Measurements from ENCODE around the gene PRR33.

Gene PRR33

GRCh38 chr11:1892558-1892957, 863 bp upstream of the PRR33 start:
- no peak overlapping the region for H3K4me3 ChIP-seq (ENCODE audit: low read depth, low read length)
- no peak for DNase-seq

GRCh38 chr11:1892116-1892515, 421 bp upstream of the PRR33 start:
- Histone ChIP-seq H3K27me3 (ENCODE audit: insufficient read depth, low read depth, severe bottlenecking) (peaks cover 79% of the 10 kb centered on the region), H3K9me3 (ENCODE audit: severe bottlenecking) (no peaks in the 10 kb centered on the region), H3K36me3 (no peaks in the 10 kb centered on the region), H3K27ac (no peak overlapping the region), H3K4me3 (ENCODE audit: low read depth, low read length) (no peak overlapping the region)
- no peak for TF ChIP-seq CTCF (IDR thresholded peaks at IDR 0.05; ENCODE audit: low read depth, low read length)
- DNase-seq, result no peak

More at GRCh38 chr11:1892558-1892957, 863 bp upstream of the PRR33 start:
- no peaks in the 10 kb centered on the region for H3K36me3 ChIP-seq
- H3K9me3 ChIP-seq (ENCODE audit: severe bottlenecking), result no peaks in the 10 kb centered on the region
- peaks cover 79% of the 10 kb centered on the region for H3K27me3 ChIP-seq (ENCODE audit: insufficient read depth, low read depth, severe bottlenecking)
- no peak overlapping the region for H3K27ac ChIP-seq
- TF ChIP-seq CTCF (IDR thresholded peaks at IDR 0.05; ENCODE audit: low read depth, low read length), result no peak

GRCh38 chr11:1890856-1891830, 552 bp downstream of the PRR33 start:
- no peak overlapping the region for H3K4me3 ChIP-seq (ENCODE audit: low read depth, low read length)
- no peaks in the 10 kb centered on the region for H3K36me3 ChIP-seq
- no peak for DNase-seq
- H3K27me3 ChIP-seq (ENCODE audit: insufficient read depth, low read depth, severe bottlenecking), result peaks cover 74% of the 10 kb centered on the region
- no peak overlapping the region for H3K27ac ChIP-seq
- no peaks in the 10 kb centered on the region for H3K9me3 ChIP-seq (ENCODE audit: severe bottlenecking)
- no peak for TF ChIP-seq CTCF (IDR thresholded peaks at IDR 0.05; ENCODE audit: low read depth, low read length)

GRCh38 chr11:1889941-1890855, 1.5 kb downstream of the PRR33 start:
- Histone ChIP-seq H3K9me3 (ENCODE audit: severe bottlenecking) (no peaks in the 10 kb centered on the region), H3K4me3 (ENCODE audit: low read depth, low read length) (no peak overlapping the region), H3K27me3 (ENCODE audit: insufficient read depth, low read depth, severe bottlenecking) (peaks cover 74% of the 10 kb centered on the region), H3K27ac (no peak overlapping the region), H3K36me3 (no peaks in the 10 kb centered on the region)
- TF ChIP-seq CTCF (IDR thresholded peaks at IDR 0.05; ENCODE audit: low read depth, low read length), result no peak
- DNase-seq, result no peak

GRCh38 chr11:1889224-1889930, 2.3 kb downstream of the PRR33 start:
- no peak for TF ChIP-seq CTCF (IDR thresholded peaks at IDR 0.05; ENCODE audit: low read depth, low read length)
- Histone ChIP-seq H3K27me3 (ENCODE audit: insufficient read depth, low read depth, severe bottlenecking) (peaks cover 78% of the 10 kb centered on the region), H3K36me3 (no peaks in the 10 kb centered on the region), H3K4me3 (ENCODE audit: low read depth, low read length) (no peak overlapping the region), H3K27ac (no peak overlapping the region), H3K9me3 (ENCODE audit: severe bottlenecking) (no peaks in the 10 kb centered on the region)
- DNase-seq, result no peak

Measured in WERI-Rb-1 (cell line).